ENCODE measurements around the gene KIF22. TPM values are rescaled to one million over a fixed set of nuclear protein-coding genes. Genes with fewer than 3 reads are reported as not detected.

Gene KIF22
- total and polyA plus RNA-seq, 11 donors, result 12.2 to 91.2 (median 32.2) TPM

DNA sequence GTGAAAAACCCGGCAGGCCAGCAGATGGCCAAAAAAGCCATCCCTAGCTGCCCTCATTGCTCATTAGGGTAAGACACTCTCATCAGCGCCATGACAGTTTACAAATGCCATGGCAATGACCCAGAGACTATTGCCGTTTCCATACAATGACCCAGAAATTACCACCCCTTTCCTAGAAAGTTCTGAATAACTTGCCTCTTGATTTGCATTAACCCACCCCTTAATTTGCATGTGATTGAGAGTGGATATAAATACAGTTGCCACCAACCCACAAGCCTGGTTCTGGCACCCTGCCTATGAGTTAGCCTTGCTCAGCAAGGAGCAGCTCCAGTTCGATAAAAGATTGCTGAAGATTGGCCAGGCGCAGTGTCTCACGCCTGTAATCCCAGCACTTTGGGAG is 28.7 kb upstream of the KIF22 start:
- Histone ChIP-seq H3K4me1 (no peaks in the 10 kb centered on the region), H3K36me3 (no peaks in the 10 kb centered on the region), H3K9me3 (no peaks in the 10 kb centered on the region), H3K27ac (no peak overlapping the region), H3K4me3 (no peak overlapping the region), H3K27me3 (peaks cover 0 to 7% (median 0%) of the 10 kb centered on the region in 9 donors)
- intact Hi-C loops (cut with DNase I), result no loop called here
- WGBS, 4 donors, result 68 to 77% (median 75%) methylated on average over 6 of the region's 6 CpGs
- ATAC-seq (no peak), DNase-seq (no peak)
- TF ChIP-seq, protein P1, sequence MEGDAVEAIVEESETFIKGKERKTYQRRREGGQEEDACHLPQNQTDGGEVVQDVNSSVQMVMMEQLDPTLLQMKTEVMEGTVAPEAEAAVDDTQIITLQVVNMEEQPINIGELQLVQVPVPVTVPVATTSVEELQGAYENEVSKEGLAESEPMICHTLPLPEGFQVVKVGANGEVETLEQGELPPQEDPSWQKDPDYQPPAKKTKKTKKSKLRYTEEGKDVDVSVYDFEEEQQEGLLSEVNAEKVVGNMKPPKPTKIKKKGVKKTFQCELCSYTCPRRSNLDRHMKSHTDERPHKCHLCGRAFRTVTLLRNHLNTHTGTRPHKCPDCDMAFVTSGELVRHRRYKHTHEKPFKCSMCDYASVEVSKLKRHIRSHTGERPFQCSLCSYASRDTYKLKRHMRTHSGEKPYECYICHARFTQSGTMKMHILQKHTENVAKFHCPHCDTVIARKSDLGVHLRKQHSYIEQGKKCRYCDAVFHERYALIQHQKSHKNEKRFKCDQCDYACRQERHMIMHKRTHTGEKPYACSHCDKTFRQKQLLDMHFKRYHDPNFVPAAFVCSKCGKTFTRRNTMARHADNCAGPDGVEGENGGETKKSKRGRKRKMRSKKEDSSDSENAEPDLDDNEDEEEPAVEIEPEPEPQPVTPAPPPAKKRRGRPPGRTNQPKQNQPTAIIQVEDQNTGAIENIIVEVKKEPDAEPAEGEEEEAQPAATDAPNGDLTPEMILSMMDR (IDR thresholded peaks at IDR 0.05), result no peak
- no peak for TF ChIP-seq POLR2A (IDR thresholded peaks at IDR 0.05)

DNA sequence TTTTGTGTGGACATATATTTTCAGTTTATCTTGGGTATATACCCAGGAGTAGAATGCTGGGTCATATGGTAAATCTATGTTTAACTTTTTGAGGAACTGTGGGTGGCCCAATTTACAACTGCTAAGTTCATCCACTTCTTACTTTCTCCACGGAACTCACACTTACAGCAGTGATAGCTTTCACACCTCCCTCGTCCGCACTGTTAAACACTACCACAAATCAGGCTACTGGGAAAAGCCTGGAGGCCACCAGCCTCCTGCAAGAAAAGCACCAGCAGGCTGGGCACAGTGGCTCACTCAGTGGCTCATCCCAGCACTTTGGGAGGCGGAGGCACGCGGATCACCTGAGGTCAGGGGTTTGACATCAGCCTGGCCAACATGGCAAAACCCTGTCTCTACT is 27.2 kb upstream of the KIF22 start:
- Histone ChIP-seq H3K4me1 (no peaks in the 10 kb centered on the region), H3K27ac (no peak overlapping the region), H3K4me3 (no peak overlapping the region), H3K27me3 (peaks cover 0 to 7% (median 0%) of the 10 kb centered on the region in 9 donors), H3K9me3 (no peaks in the 10 kb centered on the region), H3K36me3 (no peaks in the 10 kb centered on the region)
- no peak for DNase-seq
- WGBS, 4 donors, result 67 to 68% (median 68%) methylated on average over 6 of the region's 6 CpGs
- ATAC-seq, result no peak
- intact Hi-C loops (cut with DNase I), result no loop called here
- TF ChIP-seq POLR2A (IDR thresholded peaks at IDR 0.05), result no peak
- TF ChIP-seq, protein P1 (IDR thresholded peaks at IDR 0.05), result no peak

DNA sequence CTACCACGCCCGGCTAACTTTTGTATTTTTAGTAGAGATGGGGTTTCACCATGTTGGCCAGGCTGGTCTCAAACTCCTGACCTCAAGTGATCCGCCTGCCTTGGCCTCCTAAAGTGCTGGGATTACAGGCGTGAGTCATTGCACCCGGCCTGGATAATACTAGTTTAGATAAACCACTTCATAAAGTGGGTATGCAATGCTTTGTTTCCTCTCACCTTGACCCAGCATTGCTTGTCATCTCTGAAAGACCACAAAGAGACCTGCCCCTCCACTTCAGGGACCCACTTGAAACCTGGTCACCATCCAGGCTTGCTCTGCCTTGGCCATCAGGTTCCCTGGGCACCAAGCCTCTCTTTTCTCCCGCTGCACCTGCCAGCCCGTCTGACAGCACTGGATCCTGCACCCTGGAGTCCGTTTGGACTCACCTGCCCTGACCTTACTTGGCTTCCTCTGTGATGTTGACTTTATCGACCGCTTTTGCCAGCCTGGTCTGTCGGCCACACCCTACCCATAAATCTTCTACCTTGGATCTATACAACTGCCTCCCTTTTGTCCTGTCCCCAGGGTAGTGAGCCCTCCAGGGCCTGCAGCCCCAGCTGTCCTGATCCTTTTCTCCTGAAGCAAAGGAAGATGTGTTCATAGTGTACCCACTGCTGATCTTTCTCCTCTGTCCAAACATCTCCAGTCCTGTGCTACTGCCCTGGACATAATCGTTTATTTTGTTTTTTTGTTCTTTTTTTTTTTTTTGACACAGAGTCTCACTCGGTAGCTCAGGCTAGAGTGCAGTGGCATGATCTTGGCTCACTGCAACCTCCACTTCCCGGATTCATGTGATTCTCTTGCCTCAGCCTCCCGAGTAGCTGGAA is 25.2 kb upstream of the KIF22 start:
- TF ChIP-seq, protein P1 (IDR thresholded peaks at IDR 0.05), result no peak
- TF ChIP-seq POLR2A (IDR thresholded peaks at IDR 0.05), result no peak
- intact Hi-C loops (cut with DNase I), result no loop called here
- H3K4me3 ChIP-seq, result no peak overlapping the region
- DNase-seq, result no peak
- H3K36me3 ChIP-seq, result no peaks in the 10 kb centered on the region
- H3K4me1 ChIP-seq, result no peaks in the 10 kb centered on the region
- H3K27ac ChIP-seq, result no peak overlapping the region
- peak in 2 of 4 donors; percentile 24 to 36 for ATAC-seq
- H3K27me3 ChIP-seq, result peaks cover 0 to 7% (median 0%) of the 10 kb centered on the region in 9 donors
- H3K9me3 ChIP-seq, result no peaks in the 10 kb centered on the region
- 68 to 75% (median 72%) methylated on average over 15 of the region's 15 CpGs for WGBS, 4 donors

DNA sequence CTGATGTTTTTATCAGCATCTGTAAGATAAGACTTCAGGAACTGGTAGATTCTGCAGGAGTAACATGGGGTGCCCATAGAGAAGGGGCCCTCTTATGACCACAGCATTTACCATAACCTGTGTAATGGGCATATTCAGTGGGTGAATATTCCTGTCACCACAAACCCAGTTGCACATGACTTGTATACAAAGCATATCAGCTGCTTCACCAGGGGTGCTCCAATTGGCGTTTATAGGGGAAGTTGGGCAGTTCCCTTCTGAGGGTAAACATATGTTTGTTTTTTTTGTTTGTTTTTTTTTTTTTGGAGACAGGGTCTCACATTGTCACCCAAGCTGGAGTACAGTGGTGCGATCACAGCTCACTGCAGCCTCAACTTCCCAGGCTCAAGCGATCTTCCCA is 24.0 kb upstream of the KIF22 start:
- Histone ChIP-seq H3K27me3 (peaks cover 0 to 7% (median 0%) of the 10 kb centered on the region in 9 donors), H3K4me1 (no peaks in the 10 kb centered on the region), H3K27ac (no peak overlapping the region), H3K4me3 (no peak overlapping the region), H3K36me3 (no peaks in the 10 kb centered on the region), H3K9me3 (no peaks in the 10 kb centered on the region)
- no peak for TF ChIP-seq POLR2A (IDR thresholded peaks at IDR 0.05)
- TF ChIP-seq, protein P1 (IDR thresholded peaks at IDR 0.05), result no peak
- ATAC-seq, result no peak
- no peak for DNase-seq
- 85 to 95% (median 87%) methylated on average over 3 of the region's 3 CpGs for WGBS, 4 donors
- intact Hi-C loops (cut with DNase I), result no loop called here

Data from heart left ventricle (tissue), 16 donors.